H7 (cell line): ENCODE measurements around the gene MSI2. TPM values are rescaled to one million over a fixed set of nuclear protein-coding genes. Genes with fewer than 3 reads are reported as not detected.

Experiments
- DNase-seq: peaks from one replicate; pipeline ENCODE4 v3.0.0; 2012
- H3K27me3 ChIP-seq: 2 replicates; pipeline ENCODE4 v1.6.0; 2011; ENCODE audit warnings: mild to moderate bottlenecking, low read length; ENCODE audit not compliant: control insufficient read depth, insufficient read depth
- H3K36me3 ChIP-seq: replicated peaks from 2 replicates; pipeline ENCODE4 v1.5.1; 2011; ENCODE audit warnings: low read length; ENCODE audit not compliant: control insufficient read depth, insufficient read depth
- H3K4me3 ChIP-seq: 2 replicates; pipeline ENCODE4 v1.5.1; 2011; ENCODE audit warnings: low read depth, mild to moderate bottlenecking, control low read depth, low read length, moderate library complexity; ENCODE audit not compliant: insufficient read depth
- total RNA-seq: library from RNA; depleted of rRNA; stranded (reverse); fragments of >200 nt; shearing (Covaris generic); gene quantifications from 2 replicates; pipeline ENCODE4 v1.2.3, GENCODE V29; 2014

Gene MSI2
- total RNA-seq, 1 experiment from 2014 or later = 31.0 TPM

DNA sequence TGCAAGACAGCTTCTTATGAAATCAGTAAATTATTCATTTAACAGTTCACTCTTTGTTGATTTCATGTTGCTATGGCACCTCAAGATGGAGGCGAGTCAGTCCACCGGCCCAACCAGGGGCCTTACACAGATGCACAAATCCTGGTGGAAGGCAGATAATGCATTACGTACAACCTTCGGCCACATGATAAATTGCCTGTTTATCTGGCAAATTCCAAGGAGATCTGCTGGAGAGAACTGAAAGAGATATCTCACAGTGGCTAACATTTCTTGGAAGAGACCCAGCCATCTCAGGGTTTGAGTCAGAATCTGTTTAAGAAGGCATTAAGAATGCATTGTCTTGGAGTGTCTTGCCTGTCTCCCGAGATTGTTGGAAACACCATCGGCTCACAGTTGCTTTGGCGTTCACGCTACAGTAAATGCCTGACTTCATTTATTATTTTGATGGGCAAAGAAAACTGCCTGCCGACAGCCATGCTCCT lies 225.6 kb downstream of the MSI2 start:
- Histone ChIP-seq H3K27me3 (no peaks in the 10 kb centered on the region), H3K36me3 (no peaks in the 10 kb centered on the region), H3K4me3 (no peak overlapping the region)
- DNase-seq = no peak

- H3K4me3 ChIP-seq = no peak overlapping the region
- no peaks in the 10 kb centered on the region for H3K36me3 ChIP-seq
- DNase-seq = no peak
- H3K27me3 ChIP-seq = no peaks in the 10 kb centered on the region
Observed at GRCh38 chr17:57482657-57483056, 226.3 kb downstream of the MSI2 start.

DNA sequence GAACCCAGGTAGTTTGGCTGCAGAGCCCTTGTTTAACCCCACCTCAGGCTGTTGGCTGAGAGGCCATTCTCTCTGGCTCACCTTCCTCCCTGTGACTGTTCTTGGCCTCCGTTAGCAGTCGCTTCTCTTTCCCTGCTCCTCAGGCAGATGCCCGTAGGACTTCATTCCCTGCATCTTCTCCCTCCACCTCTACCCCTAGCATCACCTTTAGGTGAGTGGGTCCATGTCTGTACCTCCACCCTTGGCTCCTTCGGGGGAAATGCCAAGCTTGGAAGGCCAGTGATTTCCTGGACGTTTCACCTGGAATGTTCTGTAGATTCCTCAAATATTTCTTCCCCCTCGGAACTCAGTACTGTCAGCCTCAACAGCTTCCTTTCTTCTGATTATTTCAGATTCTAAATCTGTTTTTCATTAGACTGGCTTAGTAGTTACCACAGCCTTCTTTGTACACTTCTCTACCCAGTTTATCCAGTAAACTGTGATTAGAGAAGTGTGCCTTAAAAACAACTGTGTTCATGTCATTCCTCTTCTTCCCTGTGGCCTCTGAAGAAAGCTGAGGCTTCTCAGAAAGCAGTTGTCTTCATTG lies 227.9 kb downstream of the MSI2 start:
- no peak for DNase-seq
- H3K36me3 ChIP-seq = no peaks in the 10 kb centered on the region
- H3K4me3 ChIP-seq = no peak overlapping the region
- no peaks in the 10 kb centered on the region for H3K27me3 ChIP-seq

GRCh38 chr17:57484826-57485565 lies 228.7 kb downstream of the MSI2 start:
- Histone ChIP-seq H3K27me3 (no peaks in the 10 kb centered on the region), H3K36me3 (no peaks in the 10 kb centered on the region), H3K4me3 (no peak overlapping the region)
- DNase-seq = no peak

DNA sequence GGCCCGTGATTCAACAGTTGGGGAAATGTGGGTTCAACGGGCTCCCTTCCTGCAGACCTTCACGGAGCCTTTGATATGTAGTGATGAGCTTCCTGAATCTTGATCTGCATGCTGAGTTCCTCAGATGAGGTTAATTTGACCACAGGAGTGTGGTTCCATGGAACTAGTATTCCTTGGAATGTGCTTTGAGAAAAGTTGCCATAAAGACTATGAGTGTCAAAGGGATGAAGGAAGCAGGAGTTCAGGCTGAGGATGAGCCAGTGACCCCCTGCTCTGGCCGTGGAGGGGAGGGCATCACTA lies 229.2 kb downstream of the MSI2 start:
- DNase-seq = no peak

DNA sequence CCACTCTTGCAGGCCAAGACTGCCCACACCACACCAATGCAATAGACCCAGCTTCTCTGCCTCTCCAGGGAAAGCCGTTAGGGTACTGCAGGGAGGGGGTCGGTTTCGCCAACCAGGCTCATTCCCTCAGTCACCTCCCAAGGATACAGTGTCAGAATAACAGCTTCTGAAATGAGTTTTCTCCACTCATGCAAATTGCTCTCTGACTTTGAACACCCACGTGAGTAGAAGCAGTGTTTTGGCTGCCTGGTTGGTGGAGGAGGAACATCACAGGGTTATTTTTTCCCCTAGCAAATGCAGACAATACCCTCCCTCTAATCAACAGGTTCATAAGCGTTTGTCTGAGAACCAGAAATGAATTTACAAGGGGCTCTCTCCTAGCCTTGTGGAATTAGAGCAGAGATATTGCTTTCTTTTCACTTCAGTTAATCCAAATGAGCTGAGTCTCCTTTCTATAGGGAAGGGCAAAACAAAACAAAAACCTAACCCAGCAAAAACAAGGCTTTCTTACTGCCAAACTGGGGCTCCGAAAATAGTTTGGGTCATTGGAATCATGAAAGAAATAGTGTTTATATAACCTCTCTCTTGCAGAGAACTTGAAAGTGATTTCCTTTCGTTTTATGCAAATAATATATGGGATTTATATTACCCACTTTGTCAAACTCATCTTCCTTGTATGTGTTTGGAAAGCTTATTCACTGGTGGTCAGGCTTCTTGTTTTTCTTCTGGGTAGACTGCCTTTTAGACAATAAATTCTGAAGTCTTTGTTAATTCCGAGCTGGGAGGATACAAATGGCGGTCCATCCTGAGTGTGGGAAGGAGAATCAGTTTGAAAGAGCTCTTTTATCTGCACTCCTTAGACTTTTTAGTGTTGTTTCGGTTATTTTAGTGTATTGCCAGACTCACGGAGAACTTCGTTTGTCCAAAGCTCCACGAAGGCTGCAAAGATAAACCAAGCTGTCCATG lies 229.9 kb downstream of the MSI2 start:
- DNase-seq = no peak
- Histone ChIP-seq H3K36me3 (no peaks in the 10 kb centered on the region), H3K4me3 (no peak overlapping the region), H3K27me3 (no peaks in the 10 kb centered on the region)

More for the DNA sequence above, 229.2 kb downstream of the MSI2 start:
- Histone ChIP-seq H3K27me3 (no peaks in the 10 kb centered on the region), H3K4me3 (no peak overlapping the region), H3K36me3 (no peaks in the 10 kb centered on the region)

GRCh38 chr17:57486882-57487301 lies 230.6 kb downstream of the MSI2 start:
- no peak for DNase-seq
- H3K27me3 ChIP-seq = no peaks in the 10 kb centered on the region
- H3K36me3 ChIP-seq = no peaks in the 10 kb centered on the region
- no peak overlapping the region for H3K4me3 ChIP-seq

DNA sequence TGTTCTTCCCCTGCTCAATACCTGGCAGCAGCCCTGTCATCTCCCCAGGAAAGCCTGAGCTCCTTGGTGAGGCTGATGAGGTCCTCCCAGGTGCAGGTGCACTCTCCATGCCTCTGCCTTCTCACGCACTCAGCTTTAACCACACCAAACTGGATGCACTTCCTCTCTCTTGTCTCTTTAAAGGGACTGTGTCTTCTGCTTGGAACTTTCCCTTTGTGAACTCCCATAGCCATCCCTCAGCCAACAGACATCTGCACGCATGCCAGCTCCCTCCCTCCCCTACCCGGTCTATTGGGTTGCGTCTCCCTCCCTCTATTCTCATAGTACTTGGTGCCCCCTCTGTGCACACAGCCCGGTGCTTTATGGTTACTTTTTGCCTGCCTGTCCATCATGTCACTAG lies 231.2 kb downstream of the MSI2 start:
- Histone ChIP-seq H3K27me3 (no peaks in the 10 kb centered on the region), H3K36me3 (no peaks in the 10 kb centered on the region), H3K4me3 (no peak overlapping the region)
- no peak for DNase-seq

DNA sequence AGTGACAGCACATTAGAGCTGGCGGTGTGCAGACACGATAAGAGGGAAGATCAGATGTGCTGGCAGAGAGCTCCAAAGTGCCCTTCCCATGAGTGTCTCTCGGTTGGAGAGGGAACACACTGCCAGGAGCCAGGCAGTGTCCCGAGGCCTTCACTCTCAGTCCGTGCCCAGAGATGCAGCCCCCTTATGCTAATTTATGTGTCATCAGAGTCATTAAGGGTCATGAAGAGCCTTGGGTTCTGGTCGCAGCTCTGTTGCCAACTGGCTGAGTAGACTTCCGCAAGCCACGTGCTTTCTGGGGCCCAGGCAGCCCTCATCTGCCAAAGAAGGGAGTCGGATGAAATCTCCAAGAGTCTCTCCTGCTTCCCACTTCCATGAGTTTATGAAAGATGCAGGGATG lies 232.5 kb downstream of the MSI2 start:
- Histone ChIP-seq H3K4me3 (no peak overlapping the region), H3K27me3 (no peaks in the 10 kb centered on the region), H3K36me3 (no peaks in the 10 kb centered on the region)
- no peak for DNase-seq

- Histone ChIP-seq H3K4me3 (no peak overlapping the region), H3K36me3 (no peaks in the 10 kb centered on the region), H3K27me3 (no peaks in the 10 kb centered on the region)
- DNase-seq = no peak
Observed at GRCh38 chr17:57489321-57489720, 233.0 kb downstream of the MSI2 start.

DNA sequence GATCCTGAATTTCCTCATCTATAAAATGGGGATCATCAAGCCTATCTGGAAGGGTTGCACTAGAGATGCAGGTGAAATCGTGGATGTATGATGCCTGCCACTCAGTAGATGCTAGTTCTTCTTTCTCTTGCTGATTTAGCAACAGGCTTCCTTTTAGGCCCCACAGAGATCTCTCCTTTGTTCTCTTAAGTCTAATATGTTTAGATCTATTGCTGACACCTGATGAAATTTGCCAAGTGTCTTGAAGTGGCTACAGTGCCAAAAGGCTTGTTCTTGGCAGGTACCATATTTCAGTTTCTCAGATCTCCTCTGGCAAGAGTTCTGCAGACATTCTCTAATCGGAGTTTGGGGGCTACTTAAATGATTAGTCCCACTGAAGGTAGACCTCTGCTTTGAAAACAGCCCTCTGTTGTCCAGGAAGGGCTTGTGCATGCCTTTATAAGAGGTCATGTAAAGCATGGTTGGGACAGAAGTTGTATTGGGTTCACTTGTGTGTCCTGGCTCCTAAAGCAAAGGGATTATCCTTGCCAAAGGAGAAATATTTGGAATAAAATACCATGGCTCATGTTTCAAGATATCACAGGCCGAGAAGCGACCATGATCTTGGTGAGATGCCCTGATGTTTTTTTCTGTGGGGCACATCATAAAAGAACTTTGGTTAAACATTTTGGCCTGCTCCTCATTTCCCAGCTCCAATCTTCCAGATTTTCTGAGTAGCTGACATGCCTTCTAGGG lies 234.0 kb downstream of the MSI2 start:
- Histone ChIP-seq H3K4me3 (no peak overlapping the region), H3K36me3 (no peaks in the 10 kb centered on the region), H3K27me3 (no peaks in the 10 kb centered on the region)
- DNase-seq = no peak

DNA sequence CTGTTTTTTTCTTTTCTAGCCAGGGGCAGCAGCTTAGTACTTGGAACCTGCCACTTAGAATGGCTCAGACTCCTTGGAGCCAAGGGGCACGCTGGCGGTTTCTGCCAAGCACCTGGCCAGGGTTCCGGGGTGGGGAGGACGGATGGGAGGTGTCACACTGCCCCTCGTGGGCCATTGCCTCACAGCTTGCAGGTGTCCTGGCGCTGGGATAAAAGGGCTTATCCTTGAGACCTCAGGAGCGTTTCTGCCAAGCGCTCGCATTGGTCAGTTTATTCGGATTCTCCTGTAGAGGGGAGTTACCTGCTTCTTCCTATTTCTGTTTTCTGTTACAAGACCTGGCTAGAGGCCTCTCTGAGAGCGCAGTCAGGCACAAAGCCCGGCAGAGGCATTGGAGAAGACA lies 234.6 kb downstream of the MSI2 start:
- Histone ChIP-seq H3K27me3 (no peaks in the 10 kb centered on the region), H3K4me3 (no peak overlapping the region), H3K36me3 (no peaks in the 10 kb centered on the region)
- DNase-seq = no peak

GRCh38 chr17:57493171-57493570 lies 236.8 kb downstream of the MSI2 start:
- Histone ChIP-seq H3K27me3 (no peaks in the 10 kb centered on the region), H3K36me3 (no peaks in the 10 kb centered on the region), H3K4me3 (no peak overlapping the region)
- no peak for DNase-seq

- Histone ChIP-seq H3K36me3 (no peaks in the 10 kb centered on the region), H3K4me3 (no peak overlapping the region), H3K27me3 (no peaks in the 10 kb centered on the region)
- no peak for DNase-seq
Observed at GRCh38 chr17:57493625-57494024, 237.3 kb downstream of the MSI2 start.
